WTC11 (cell line): ENCODE data around the gene PLA2G4E.

ENCODE experiments used
- CREM ChIP-seq: sonication (generic); formaldehyde crosslinking; IDR thresholded peaks from 2 replicates; pipeline ENCODE4 v1.8.1; 2022; ENCODE audit warnings: mild to moderate bottlenecking, missing genetic modification reagents, moderate library complexity
- GABPB1 ChIP-seq: sonication (generic); formaldehyde crosslinking; IDR thresholded peaks from 2 replicates; pipeline ENCODE4 v1.8.1; 2023; ENCODE audit warnings: mild to moderate bottlenecking, missing genetic modification reagents
- IRF2 ChIP-seq: sonication (generic); formaldehyde crosslinking; IDR thresholded peaks from 2 replicates; pipeline ENCODE4 v1.8.0; 2022; ENCODE audit warnings: low read depth, missing genetic modification reagents, borderline replicate concordance
- JUN ChIP-seq: sonication (generic); formaldehyde crosslinking; IDR thresholded peaks from 2 replicates; pipeline ENCODE4 v1.8.0; 2023; ENCODE audit warnings: mild to moderate bottlenecking, missing genetic modification reagents
- NR2C2 ChIP-seq: sonication (generic); formaldehyde crosslinking; IDR thresholded peaks from 2 replicates; pipeline ENCODE4 v1.8.0; 2022; ENCODE audit warnings: mild to moderate bottlenecking, missing genetic modification reagents
- SP1 ChIP-seq: sonication (generic); formaldehyde crosslinking; conservative IDR thresholded peaks from 2 replicates; pipeline ENCODE4 v1.8.1; 2022; ENCODE audit warnings: missing genetic modification reagents
- TEAD1 ChIP-seq: sonication (generic); formaldehyde crosslinking; IDR thresholded peaks from 2 replicates; pipeline ENCODE4 v1.8.0; 2022; ENCODE audit warnings: mild to moderate bottlenecking, missing genetic modification reagents
- ZNF317 ChIP-seq: sonication (generic); formaldehyde crosslinking; IDR thresholded peaks from 2 replicates; pipeline ENCODE4 v1.8.1; 2023; ENCODE audit warnings: low read depth, mild to moderate bottlenecking, moderate library complexity, missing genetic modification reagents, borderline replicate concordance
- TF ChIP-seq, protein P1 (sequence below): fragments of 200-600 bp; IDR thresholded peaks from 2 replicates; pipeline ENCODE4 v1.8.0; 2022; ENCODE audit warnings: antibody characterized with exemption
- TF ChIP-seq, protein P2 (sequence below): sonication (generic); formaldehyde crosslinking; IDR thresholded peaks from 2 replicates; pipeline ENCODE4 v1.8.1; 2023; ENCODE audit warnings: mild to moderate bottlenecking, missing genetic modification reagents, moderate library complexity
- TF ChIP-seq, protein P3 (sequence below): sonication (generic); formaldehyde crosslinking; conservative IDR thresholded peaks from 2 replicates; pipeline ENCODE4 v1.8.1; 2022; ENCODE audit warnings: mild to moderate bottlenecking, missing genetic modification reagents

DNA sequence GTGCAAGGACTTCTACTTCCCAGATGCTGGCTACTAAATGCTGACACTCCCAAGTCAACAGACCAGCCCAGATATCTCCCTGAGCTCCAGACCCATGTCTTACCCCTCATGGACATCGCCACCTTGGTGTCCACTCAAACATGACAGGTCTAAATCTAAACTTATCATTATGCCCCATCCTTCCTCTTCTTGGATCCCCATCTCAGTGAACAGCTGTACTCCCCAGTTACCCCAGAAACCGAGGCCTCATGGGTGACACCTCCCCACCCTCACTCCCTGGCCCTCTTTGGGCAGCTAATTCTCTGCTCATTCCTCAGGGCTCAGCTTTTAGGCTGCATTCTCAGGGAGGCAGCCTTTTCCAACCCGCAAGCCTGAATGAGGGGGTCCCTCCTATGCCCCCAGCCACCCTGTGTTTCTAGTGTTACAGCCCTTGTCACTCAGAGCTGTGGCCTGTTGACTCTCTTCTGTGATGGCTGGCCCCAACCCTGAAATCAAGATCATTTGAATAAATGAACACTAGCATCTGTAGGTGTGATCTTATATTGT is 53.8 kb downstream of the PLA2G4E start:
- TF ChIP-seq, protein P1, sequence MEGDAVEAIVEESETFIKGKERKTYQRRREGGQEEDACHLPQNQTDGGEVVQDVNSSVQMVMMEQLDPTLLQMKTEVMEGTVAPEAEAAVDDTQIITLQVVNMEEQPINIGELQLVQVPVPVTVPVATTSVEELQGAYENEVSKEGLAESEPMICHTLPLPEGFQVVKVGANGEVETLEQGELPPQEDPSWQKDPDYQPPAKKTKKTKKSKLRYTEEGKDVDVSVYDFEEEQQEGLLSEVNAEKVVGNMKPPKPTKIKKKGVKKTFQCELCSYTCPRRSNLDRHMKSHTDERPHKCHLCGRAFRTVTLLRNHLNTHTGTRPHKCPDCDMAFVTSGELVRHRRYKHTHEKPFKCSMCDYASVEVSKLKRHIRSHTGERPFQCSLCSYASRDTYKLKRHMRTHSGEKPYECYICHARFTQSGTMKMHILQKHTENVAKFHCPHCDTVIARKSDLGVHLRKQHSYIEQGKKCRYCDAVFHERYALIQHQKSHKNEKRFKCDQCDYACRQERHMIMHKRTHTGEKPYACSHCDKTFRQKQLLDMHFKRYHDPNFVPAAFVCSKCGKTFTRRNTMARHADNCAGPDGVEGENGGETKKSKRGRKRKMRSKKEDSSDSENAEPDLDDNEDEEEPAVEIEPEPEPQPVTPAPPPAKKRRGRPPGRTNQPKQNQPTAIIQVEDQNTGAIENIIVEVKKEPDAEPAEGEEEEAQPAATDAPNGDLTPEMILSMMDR, result no peak
- no peak for TF ChIP-seq TEAD1 (CRISPR knock-in tag)
- TF ChIP-seq, protein P2, sequence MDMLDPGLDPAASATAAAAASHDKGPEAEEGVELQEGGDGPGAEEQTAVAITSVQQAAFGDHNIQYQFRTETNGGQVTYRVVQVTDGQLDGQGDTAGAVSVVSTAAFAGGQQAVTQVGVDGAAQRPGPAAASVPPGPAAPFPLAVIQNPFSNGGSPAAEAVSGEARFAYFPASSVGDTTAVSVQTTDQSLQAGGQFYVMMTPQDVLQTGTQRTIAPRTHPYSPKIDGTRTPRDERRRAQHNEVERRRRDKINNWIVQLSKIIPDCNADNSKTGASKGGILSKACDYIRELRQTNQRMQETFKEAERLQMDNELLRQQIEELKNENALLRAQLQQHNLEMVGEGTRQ, result no peak
- TF ChIP-seq SP1, result no peak
- TF ChIP-seq, protein P3, sequence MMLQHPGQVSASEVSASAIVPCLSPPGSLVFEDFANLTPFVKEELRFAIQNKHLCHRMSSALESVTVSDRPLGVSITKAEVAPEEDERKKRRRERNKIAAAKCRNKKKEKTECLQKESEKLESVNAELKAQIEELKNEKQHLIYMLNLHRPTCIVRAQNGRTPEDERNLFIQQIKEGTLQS (CRISPR knock-in tag), result no peak
- no peak for TF ChIP-seq CREM (CRISPR knock-in tag)
- TF ChIP-seq NR2C2 (CRISPR knock-in tag), result no peak
- no peak for TF ChIP-seq IRF2
- TF ChIP-seq GABPB1 (CRISPR knock-in tag), result no peak
- no peak for TF ChIP-seq JUN
- no peak for TF ChIP-seq ZNF317 (CRISPR knock-in tag)
